NCI-H748 (cell line): ENCODE measurements around the gene SLC22A1.

Source experiments
- DNase-seq: peaks from one replicate; lab custom pipeline; 2025; ENCODE audit not compliant: unreplicated experiment; lab: John Stamatoyannopoulos, UW

Gene SLC22A1

DNA sequence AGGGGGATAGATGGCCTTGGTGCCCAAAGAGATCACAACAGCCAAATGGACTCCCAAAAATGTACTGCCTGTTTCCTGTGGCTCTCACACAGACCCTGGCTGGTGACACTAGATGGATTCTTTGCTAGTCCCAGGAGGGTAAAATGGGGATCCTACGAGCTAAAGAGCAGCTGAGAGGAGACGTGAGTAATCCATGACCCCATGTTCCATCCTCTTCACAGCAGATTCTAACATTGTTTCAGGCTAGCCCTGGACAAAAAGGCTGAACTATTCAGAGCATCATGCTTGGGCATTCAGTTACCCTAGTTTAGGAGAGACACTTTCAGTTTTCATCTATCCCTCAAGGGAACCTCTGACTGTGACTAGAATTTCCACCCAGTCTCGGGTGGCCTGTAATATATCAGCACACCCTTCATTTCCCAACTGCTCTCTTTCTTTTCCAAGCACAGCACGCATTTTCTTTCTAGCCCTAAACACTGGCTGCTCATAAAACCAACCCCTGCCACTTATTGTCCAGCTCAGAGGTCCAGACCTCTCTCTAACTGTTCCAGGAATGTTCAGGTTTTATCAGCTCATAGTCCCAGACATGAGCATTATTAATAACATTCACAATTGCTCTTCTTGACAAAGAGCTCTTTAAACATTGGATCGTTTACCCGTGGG lies 48.5 kb downstream of the SLC22A1 start:
- no peak for DNase-seq

DNA sequence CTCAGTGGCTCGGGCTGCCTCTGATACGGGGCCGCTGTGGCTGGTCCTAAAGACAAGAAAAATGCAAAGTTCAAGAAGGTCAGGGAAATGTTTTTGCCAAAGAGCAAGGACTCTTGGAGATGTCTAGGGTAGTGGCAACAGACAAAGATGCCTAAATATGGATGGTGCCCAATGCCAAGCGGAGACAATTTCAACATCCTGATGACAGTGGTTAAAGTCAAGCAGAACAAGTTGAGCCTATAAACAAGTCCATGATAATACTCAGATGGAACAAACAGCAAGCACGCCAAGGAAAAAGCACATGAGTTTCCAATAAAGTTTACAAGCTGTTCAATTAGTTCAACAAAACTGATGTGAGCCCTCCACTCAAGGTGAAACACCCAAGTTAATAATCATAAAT lies 51.1 kb downstream of the SLC22A1 start:
- DNase-seq = no peak

DNA sequence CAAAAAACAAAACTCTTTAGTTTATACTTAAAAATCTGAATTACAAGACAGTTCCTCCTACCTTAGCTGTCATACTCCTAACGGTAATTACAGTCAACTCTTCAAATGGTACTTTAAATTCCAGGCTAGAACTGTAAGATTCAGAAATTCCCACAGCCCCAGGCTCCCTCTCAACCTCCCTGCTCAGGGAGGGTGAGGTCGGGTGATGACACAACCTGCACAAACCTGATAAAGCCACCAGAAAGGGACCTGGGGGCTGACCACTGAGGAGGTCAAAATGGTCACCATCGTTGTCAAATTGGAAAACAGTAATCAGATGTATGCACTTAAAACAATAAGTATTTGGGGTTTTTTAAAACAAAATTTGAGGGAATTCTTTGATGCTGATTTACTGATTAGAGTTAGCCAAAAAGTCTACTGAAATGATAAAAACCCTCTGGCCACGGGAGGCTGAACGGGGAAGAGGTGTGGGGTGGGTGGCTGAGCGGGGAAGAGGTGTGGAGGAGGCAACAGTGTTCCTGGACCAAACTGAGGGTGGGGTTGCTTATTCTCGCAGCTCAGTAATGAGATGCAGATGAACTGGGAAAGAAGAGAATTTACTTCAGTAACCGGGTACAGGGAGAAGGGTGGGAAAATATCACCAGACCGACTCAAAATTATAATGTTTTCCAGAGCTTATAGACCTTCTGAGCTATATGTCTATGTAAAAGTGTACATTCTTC lies 52.4 kb downstream of the SLC22A1 start:
- DNase-seq = no peak

DNA sequence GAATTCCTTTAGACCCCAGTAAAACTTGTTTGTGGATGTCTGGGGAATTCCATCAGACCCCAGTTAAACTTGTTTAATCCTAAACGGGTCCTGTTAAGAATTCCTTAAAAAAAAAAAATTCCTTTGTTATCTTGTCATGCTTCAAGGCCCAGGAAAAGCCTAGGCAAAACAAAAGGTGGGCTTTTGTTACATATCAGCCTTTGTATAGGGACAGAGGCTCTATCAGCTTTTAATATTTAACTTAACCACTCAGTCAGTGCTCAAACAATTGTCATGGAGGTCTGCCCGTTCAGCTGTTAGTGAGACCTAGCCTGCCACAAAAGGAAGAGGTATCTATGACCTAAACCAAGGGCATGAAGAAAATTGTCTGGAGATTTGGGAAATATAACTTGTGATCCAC lies 53.1 kb downstream of the SLC22A1 start:
- no peak for DNase-seq

DNA sequence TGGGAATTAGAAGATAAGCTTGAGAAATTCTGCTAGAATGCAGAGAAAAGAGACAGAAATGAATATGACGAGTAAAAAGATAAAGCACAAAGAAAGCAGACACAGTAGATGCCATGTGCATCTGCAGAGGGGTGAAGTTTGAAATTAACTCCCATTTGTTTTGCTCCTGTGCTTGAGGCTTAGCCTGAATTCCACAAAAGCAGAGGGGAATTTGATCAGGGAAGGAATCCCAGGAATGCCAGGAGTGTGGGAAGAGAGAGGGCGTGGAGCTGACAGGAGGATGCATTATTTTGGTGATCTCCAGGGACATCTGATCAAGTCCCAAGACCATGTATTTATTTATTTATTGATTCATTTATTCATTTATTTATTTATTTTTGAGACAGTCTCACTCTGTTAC lies 55.6 kb downstream of the SLC22A1 start:
- no peak for DNase-seq

DNA sequence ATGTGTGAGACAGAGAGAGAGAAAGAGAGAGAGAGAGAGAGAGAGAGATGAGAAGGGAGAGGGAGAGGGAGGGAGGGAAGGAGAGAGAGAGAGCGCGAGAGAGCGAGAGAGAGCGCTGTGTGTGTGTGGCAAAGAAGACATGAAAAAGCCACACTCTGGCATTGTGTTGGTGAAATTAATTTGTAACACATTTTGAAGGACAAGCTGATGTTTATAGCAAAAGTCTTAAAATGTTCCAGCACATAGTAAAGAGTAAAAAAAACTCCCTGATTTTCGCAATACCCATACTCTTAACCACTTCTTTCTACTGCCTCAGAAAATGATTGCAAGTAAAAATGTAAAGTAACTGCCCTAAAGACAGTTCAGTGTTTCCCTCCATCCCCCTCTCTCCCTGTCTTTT lies 56.7 kb downstream of the SLC22A1 start:
- no peak for DNase-seq

DNA sequence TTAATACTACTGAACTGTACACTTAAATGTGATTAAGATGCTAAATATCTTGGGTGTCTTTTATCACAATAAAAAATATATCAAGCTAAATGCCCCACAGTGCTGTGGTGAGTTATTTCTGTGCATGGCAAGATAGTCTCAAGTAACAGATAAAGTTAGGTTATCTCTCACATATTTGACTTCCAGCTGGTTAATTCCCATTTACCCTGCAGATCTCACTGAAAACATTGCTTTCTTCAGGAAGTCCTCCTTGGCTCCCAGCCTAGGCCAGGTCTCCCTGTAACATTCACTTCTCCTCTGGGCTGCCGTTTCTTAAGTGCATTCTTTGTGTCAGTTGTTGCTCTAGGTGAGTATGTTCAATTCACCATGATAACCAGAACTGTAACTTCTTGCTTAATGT lies 59.1 kb downstream of the SLC22A1 start:
- no peak for DNase-seq

DNA sequence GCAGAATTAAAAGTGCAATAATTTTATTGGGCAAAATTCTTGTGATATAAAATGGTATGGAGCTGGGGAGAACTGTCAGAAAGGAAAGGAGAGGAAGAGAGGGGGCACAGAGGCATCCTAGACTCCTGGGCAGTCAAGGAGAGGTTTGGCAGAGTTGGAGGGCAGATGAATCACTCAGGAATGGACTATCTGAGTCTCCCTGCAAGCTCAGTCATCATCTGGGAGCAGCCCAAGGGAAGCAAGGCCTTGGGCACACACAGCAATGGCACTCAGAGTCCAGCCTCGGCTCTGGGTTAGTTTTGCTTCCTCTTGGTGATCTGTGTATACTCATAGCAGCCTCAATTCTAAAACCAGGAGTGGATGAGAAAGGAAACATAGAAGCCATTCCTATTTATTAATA lies 67.2 kb downstream of the SLC22A1 start:
- no peak for DNase-seq

DNA sequence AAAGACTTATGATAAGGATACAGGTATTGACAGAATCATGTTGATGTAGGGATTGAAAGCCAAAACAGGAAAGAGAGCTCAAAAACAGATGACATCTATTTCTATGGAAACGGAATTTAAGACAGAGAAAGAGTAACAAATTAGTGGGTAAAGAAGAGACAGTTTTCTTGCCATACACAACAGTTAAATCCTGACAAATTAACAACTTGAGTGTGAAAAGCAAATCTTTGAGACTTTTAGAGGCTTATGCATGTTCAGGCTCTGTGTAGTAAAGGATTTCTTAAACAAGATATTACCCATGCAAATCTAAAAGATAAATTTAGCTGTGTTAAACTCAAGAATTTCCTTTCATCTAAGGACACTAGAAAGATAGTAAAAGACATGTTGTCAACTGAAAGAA lies 68.5 kb downstream of the SLC22A1 start:
- no peak for DNase-seq

DNA sequence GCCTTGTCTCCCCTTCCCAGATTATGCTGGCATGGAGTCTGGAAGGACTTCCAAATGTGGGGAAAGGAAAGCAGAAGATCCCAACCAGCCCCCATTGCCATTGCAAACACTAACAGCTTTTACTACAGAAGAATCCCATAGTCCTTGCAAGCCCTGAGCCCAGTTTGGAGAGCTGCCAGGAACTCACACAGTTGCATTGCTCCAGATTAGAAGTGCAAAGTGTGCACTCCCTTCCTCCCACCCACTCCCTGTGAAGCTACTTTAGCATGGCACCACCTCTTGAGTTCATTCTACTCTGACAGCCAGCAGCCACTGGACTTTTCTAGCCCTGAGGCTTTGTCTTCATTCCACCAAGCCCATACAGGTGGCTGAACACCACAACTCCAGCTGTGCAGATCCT lies 69.4 kb downstream of the SLC22A1 start:
- no peak for DNase-seq

DNA sequence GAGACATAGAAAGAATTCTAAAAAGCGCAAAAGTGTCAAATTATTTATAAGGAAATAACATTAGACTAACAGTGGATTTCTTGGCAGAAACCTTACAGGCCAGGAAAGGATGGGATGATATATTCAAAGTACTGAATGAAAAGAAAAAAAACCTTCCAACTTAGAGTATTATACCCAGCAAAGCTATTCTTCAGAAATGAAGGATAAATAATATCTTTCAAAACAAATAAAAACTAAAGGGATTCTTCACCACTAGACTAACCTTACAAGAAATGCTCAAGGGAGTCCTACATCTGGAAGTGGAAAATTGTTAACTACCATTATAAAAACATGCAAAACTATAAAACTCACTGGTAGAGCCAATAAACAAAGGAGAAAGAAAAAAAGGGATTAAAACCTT lies 71.2 kb downstream of the SLC22A1 start:
- no peak for DNase-seq

DNA sequence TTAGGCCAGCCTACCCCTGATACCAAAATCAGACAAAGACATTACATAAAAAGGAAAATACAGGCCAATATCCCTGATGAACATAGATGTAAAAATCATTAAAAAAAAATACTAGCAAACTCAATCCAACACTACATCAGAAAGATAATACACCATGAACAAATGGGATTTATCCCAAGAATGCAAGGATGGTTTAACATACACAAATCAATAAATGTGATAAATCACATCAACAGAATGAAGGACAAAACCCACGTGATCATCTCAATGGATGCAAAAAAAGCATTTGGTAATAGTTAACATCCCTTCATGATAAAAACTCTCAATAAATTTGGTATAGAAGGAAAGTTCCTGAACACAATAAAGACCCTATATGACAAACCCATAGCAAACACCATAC lies 73.2 kb downstream of the SLC22A1 start:
- DNase-seq = no peak

DNA sequence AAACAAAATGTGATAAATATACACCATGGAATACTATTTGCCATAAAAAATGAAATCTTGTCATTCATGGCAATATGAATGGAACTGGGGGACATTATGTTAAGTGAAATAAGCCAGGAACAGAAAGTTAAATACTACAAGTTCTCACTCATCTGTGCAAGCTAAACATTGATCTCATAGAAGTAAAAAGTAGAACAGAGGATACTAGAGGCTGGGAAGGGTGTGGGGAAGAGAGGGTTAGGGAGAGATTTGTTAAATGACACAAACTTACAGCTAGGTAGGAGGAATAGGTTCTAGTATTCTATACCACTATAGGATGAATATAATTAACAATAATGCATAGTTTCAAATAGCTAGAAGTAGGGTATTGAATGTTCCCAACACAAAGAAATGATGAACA lies 76.0 kb downstream of the SLC22A1 start:
- no peak for DNase-seq

DNA sequence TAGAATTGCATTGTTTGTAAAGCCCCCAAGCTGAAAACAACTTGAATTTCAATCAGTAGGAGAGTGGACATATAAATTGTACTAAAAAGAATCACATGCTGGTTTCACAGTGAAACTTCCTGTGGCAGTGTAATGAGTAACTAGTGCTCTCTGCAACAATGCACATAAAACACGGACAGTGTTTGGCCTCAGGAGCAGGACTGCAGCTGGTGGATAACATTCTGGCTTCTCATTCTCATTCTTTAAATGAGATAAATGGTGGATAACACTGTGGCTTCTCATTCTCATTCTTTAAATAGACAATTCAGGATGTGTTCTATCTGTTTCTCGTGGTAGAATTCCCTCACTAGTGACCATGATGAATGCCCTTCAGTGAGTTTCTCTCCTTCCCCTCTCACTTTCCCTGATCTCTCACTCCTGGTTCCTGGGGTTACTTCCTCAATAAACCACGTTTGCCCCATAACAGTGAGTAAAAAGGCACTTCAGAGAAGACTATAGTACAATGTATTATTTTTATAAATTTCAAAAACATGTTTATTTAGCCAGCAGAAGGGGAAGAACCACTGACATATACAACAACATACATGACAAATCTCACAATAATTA lies 77.1 kb downstream of the SLC22A1 start:
- no peak for DNase-seq

DNA sequence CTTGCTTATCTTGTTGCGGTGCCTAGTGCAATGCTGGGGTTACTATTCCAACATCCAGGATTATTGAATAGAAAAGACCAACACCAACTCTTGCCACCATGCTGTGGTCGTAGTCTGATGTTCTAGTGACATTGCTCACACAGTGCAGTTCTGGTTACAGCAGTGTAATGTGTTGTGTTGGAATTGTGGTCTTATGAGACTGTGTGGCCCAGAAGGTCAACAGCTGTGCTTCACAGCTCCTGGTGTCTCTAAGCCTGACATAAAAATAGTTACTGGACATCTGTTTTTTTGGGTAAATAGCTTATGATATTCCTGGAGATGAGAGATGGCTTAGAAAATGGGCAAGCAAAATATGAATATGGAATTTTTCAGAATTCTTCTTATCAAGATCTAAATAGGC lies 79.4 kb downstream of the SLC22A1 start:
- no peak for DNase-seq

DNA sequence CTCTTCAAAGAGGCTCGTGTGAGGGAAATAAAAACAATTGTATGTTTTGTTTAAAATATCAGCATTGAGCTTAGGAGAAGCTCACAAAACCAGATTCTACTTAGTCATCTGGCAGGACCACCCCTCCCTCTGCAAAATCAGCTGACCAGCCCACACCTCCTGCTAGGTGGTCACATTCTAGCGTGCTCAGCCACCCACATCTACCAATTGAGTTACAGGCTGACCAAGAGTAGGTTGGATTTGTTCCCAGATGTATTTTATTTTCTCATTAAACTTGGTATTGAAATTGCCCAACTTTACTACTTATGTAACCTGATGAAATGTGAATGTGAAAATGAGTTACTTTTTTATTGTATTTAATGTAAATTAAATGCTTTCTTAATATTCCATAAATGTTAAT lies 80.8 kb downstream of the SLC22A1 start:
- DNase-seq = no peak

DNA sequence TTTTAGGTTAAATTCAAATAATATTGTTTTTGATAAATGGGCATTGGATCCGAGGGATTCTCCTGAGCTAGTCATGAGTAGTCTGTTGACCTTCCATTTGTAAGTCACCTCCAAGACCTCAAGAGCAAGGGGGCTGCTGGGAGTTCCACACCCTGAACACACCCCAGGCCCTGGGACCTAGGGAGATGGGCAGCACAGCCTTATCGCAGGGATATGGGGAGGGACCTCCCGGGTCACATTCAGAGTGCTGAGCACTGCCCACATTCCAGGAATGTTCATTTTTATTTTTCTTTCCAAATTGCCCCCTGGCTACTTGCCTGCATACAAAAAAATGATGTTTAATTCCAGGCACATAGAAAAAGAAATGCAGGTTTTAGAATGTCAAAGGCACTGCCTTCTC lies 81.5 kb downstream of the SLC22A1 start:
- no peak for DNase-seq

DNA sequence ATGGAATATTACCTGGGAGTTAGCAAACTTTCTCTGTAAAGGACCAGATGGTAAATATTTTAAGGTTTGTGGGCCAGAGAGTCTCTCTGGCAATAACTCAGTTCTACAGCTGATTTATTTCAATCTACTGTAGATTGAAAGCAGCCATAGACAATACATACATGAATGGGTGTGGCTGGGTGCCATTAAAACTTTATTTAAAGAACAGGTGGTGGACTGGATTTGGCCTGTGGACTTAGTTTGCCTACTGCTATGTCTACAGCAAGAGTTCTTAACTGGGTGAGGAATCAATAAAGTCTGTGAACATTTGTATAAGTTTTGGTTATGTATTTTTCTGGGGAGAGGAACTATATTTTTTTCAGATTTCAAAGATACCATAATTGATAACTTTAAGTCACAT lies 81.9 kb downstream of the SLC22A1 start:
- DNase-seq = no peak

DNA sequence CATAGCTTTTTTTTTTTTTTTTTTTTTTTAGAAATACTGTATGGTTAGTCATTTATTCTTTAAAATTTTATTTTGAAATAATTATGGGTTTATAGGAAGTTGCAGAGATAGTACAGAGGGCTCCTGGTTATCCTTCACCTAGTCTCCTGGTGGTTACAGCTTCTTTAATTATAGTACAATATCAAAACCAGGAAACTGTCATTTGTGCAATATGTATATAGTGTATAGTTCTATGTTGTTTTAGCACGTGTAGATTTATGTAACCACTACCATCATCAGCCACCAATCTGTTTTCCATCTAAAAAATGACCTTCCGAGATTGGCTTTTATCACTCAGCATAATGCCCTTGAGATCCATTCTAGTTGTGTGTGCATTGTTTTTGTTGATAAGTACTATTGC lies 82.3 kb downstream of the SLC22A1 start:
- DNase-seq = no peak

DNA sequence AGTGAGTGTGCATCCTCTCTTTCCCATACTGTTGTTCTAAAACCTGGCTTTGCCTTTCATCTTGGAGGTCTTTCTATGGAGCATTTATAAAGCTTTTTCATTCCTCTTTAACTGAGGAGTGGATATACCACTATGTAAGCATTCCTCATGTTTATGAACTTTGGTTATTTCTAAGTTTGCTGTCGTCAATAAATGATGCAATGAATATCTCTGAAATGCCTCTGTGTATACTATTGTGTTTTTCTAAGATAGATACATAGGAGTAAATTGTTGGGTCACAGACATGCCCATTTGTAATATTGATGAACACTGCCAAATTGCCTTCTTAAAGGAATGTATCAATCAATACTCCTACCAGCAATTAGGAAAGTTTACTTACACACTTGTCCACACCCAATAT lies 83.1 kb downstream of the SLC22A1 start:
- DNase-seq = no peak

DNA sequence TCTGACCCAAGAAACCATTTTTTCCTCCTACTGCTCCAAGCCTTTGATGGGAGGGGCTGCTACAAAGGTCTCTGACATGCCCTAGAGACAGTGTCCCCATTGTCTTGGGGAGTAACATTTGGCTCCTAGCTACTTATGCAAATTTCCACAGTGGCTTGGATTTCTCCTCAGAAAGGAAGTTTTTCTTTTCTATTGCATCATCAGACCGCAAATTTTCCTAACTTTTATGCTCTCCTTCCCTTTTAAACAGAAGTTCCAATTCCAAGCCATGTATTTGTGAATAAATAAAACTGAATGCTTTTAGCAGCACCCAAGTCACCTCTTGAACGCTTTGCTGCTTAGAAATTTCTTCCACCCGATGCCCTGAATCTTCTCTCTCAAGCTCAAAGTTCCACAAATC lies 86.0 kb downstream of the SLC22A1 start:
- no peak for DNase-seq
